HG02938 (cell line): ENCODE data around the gene GALR3.

Experiments used
- ATAC-seq: cut with Tn5 transposase; IDR thresholded peaks from one replicate; pipeline ENCODE4 v1.9.1; 2021; ENCODE audit warnings: mild to moderate bottlenecking, moderate library complexity; ENCODE audit not compliant: unreplicated experiment

Gene GALR3

GRCh38 chr22:37860796-37861421 lies 37.7 kb downstream of the GALR3 start:
- no peak for ATAC-seq

- no peak for ATAC-seq
Observed at GRCh38 chr22:37862570-37863325, 39.6 kb downstream of the GALR3 start.

- ATAC-seq = no peak
Observed at GRCh38 chr22:37865510-37865909, 42.3 kb downstream of the GALR3 start.

GRCh38 chr22:37870273-37870672 lies 47.1 kb downstream of the GALR3 start:
- no peak for ATAC-seq
